Right hindlimb (tissue), 1 donor: Measurements from ENCODE around the gene CNTN5.
"Not testable (repeated sequence)": the region's sequence is repeated elsewhere in the genome, so short reads cannot be mapped to it uniquely, and the experiment has no call there.

ENCODE experiments used
- DNase-seq: peaks from one replicate; pipeline ENCODE4 v3.0.0-alpha.2; 2018

CNTN5 gene

DNA sequence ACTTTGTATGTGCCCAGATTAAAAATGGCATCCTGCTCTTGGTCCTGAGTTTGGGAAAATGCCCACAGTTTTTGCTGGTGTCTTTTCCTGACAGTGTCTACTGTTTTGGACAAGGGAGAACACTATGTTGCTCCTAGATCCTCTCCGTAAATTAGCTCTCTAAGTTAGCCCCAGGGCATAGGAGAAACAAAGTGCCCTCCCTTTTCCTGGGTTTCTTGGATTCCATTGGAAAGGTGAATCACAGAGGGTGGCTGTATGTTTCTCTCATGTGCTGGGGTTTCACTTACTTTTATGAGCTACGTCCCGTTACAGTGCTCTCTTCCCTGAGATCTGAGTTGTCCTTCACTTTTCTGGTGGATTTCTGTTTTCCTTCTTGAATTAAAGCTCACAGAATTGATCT, 782.8 kb downstream of the CNTN5 start:
- DNase-seq, result no peak

- no peak for DNase-seq
Measured at GRCh38 chr11:99812516-99812915, 791.8 kb downstream of the CNTN5 start.

GRCh38 chr11:99814021-99814420, 793.3 kb downstream of the CNTN5 start:
- no peak for DNase-seq

DNA sequence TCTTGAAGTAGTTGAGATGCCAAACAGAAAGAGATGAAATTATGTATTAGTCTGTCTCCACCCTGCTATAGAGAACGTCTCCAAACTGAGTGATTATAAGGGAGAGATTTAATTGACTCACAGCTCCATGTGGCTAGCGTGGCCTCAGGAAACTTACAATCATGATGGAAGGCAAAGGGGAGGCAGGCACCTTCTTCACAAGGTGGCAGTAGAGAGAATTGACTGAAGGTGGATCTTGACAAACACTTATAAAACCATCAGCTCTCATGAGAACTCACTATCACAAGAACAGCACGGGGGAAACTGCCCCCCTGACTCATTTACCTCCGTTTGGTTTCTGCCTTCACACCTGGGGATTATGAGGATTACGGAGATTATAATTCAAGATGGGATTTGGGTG, 794.0 kb downstream of the CNTN5 start:
- DNase-seq, result no peak

DNA sequence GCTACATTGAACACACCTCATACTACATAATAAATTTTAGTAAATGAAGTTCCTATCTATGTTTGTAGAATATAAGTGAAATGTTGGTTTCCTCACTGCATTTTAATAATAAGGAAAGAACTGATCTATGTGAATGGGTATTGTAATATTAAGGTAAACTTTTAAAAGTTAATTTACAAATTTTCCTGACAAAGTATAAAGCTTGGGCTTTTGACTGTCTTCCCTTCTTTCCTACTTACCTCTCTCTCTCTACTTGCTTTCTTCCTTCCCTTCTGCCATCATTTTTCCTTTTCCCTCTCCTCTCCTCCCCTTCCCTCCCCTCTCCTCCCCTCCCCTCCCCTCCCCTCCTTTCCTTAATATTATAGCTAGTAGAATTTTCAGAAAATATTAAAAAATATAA, 798.2 kb downstream of the CNTN5 start:
- DNase-seq, result no peak

- no peak for DNase-seq
Measured at GRCh38 chr11:99822846-99823565, 802.3 kb downstream of the CNTN5 start.

DNA sequence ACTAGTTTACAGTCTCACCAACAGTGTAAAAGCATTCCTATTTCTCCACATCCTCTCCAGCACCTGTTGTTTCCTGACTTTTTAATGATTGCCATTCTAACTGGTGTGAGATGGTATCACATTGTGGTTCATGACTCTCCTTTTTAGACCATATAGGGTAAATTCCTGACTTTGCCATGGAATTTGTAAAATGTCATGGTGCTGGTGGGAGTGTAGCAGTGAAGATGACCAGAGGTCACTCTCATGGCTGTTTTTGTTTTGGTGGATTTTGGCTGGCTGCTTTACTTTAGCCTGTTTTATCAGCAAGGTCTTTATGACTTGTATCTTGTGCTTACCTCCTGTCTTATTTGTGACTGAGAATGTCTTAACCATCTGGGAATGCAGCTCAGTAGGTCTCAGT, 816.0 kb downstream of the CNTN5 start:
- DNase-seq, result not testable (repeated sequence)

DNA sequence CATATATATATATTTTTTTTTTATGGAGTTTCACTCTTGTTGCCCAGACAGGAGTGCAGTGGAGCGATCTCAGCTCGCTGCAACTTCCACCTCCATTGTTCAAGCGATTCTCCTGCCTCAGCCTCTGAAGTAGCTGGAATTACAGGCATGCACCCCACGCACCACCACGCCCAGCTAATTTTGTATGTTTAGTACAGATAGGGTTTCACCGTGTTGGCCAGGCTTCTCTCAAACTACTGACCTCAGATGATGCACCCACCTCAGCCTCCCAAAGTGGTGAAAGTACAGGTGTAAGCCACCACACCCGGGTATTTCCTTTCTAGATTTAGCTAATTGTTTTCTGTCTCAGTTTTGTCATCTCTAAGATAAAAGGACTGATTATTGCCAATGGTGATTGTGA, 821.1 kb downstream of the CNTN5 start:
- no peak for DNase-seq

DNA sequence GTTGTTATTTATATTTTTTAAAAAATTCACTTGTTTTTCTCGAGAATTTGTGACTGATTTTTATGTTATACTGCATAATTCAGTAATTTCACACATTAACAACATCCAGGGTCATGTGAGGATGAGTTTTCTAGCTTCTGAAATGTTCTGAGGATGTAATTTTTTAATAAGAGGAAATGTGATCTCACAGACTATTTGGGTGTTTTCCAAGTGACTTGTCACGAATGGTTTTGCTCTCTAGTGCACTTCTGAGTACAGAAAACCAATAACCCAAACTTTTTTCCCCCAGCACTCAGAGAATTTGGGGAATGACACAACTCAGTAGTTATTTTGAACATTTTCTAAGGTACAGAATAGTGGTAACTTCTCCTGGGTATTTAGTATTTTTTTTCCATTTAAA, 845.2 kb downstream of the CNTN5 start:
- no peak for DNase-seq

DNA sequence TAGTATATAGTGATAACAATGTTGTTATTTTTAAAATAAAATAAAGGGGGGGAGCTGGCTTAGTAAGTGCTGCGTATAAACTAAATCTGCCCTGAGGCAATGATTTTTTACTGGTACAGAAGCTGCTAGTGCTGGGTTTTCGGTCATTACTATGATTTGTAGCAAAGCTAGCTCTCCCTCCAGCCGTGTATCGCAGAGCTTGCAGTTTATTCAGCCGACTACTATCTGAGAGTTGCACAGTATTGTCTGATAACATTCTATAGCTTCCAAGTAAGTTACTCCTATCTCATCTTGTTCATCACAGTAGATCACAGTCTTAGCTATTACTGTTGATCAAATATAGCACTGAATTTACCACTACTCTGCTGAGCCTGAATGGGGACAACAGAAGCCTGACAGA, 860.9 kb downstream of the CNTN5 start:
- DNase-seq, result no peak

DNA sequence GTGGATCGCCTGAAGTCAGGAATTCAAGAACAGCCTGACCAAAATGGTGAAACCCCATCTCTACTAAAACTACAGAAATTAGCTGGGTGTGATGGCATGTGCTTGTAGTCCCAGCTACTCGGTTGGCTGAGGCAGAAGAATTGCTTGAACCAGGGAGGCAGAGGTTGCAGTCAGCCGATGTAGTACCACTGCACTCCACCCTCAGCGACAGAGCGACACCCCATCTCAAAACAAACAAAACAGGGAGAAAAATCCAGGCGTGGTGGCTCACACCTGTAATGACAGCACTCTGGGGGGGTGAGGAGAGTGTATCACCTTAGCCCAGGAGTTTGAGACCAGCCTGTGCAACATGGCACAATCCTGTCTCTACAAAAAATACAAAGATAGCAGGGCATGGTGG, 864.0 kb downstream of the CNTN5 start:
- no peak for DNase-seq

GRCh38 chr11:99887481-99887880, 866.7 kb downstream of the CNTN5 start:
- peak; percentile 45 for DNase-seq

GRCh38 chr11:99893811-99894210, 873.1 kb downstream of the CNTN5 start:
- no peak for DNase-seq

DNA sequence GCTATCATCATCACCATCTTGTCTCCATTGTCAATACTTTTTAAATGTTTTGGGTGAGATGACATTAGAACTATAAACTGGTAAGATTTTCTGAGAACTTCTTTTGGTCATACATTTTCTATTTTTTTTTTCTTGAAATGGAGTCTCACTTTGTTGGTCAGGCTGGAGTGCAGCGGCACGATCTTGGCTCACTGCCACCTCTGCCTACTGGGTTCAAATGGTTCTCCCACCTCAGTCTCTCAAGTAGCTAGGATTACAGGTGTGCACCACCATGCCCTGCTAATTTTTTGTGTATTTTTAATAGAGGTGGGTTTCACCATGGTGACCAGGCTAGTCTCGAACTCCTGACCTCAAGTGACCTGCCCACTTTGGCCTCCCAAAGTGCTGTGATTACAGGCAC, 880.4 kb downstream of the CNTN5 start:
- DNase-seq, result no peak

- no peak for DNase-seq
Measured at GRCh38 chr11:99911116-99911515, 890.4 kb downstream of the CNTN5 start.

GRCh38 chr11:99916078-99916477, 895.3 kb downstream of the CNTN5 start:
- no peak for DNase-seq

- DNase-seq, result no peak
Measured at GRCh38 chr11:99918761-99919160, 898.0 kb downstream of the CNTN5 start.

DNA sequence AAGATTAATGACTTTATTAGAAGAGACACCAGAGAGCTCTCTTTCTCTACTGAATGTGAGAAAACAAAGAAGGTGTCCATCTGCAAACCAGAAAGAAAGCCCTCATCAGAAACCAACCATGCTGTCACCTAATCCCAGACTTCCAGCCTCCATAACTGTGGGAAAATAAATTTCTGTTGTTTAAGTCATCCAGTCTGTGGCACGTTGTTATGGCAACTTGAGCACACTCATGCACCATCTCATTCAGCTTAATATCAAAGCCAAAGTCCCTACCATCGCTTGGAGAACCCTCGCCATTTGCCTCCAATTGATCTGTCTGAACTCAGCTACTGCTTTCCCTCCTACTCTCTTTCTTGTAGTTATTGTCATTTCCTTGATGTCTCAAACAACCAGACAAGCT, 900.2 kb downstream of the CNTN5 start:
- DNase-seq, result no peak

DNA sequence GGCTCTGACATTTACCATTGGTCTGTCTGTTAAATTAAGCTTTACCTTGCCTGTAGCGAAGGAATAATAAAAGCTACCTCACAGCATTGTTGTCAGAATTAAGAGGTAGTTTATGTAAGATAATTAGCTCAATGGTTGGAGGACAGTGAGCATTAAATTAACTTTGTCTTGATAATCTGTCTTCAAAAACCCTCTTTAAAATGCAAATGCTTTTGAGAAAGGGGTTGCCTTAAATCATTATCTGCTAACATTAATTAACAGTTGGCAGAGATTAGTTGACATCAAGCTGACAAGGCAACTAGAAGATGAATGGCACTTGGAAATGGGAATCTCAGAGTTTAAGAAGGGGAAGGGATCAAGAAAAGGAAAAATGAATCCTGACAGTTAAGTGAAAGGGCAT, 905.2 kb downstream of the CNTN5 start:
- no peak for DNase-seq

GRCh38 chr11:99932684-99933083, 911.9 kb downstream of the CNTN5 start:
- no peak for DNase-seq

GRCh38 chr11:99934008-99934407, 913.3 kb downstream of the CNTN5 start:
- DNase-seq, result no peak

DNA sequence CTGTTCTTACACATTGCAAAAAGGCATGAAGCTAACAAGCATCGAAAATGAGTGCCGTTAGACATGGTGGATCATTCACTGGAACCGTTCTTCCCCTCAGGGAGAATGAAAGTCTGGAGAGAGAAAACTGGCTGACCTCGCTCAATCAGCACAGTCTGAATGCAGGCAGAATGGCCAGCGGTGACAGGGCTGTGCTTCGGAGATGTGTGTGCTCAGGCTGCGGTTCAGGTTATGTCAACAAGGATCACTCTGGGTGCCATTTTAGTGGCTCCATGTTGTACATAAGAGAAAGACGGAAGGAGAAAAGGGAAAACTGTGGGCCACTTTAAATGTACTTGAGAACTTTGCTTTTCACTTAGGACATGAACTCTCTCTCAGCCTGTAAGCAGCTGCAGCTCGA, 916.6 kb downstream of the CNTN5 start:
- DNase-seq, result peak; percentile 16

- DNase-seq, result no peak
Measured at GRCh38 chr11:99952816-99953215, 932.1 kb downstream of the CNTN5 start.

- DNase-seq, result no peak
Measured at GRCh38 chr11:99960536-99960935, 939.8 kb downstream of the CNTN5 start.

DNA sequence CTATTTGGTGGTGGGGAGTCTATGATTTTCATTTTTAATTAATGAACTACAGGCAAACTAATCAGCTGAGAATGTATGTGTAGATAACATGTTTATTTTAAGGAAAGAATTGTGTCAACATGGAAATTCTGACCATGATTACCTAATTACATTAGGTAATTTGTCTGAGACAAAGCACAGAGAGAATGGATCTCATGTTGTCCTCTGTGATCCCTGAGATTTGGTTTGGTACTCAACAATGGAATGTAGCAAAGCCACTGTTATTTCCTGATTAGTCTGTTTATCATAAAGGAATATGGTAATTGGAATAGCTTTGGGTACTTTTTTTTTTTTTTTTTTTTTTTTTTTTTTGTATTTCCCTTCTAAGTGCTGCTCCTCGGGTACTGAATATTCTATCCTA, 947.6 kb downstream of the CNTN5 start:
- DNase-seq, result no peak

DNA sequence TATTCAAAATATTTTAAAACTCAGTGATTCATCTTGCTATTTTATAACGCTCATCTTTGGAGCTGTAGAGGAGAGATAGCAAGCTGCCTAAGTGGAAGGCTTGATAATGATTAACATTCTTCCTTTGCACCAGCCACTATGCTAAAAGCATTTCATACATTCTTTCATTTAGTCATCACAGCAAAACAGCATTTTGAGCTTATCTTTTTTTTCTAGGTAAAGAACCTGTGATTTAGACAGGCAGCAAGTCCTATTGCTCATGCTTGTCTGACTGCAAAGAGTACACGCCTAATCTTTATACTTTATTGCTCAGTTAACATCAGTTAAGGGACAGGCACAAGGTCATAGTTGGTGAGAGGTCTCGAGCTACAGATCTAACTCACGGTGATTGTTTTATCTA, 953.2 kb downstream of the CNTN5 start:
- no peak for DNase-seq
